IPS-15b (cell line): ENCODE measurements around the gene KIF18B.

ENCODE experiments used
- H3K27me3 ChIP-seq: one replicate; pipeline ENCODE4 v1.6.1; 2013; ENCODE audit warnings: low read length; ENCODE audit not compliant: control insufficient read depth, insufficient read depth
- H3K36me3 ChIP-seq: one replicate; pipeline ENCODE4 v1.6.1; 2013; ENCODE audit warnings: low read length; ENCODE audit not compliant: control insufficient read depth, insufficient read depth
- H3K4me1 ChIP-seq: one replicate; pipeline ENCODE4 v1.6.1; 2013; ENCODE audit warnings: mild to moderate bottlenecking, low read length; ENCODE audit not compliant: control insufficient read depth, insufficient read depth
- H3K4me3 ChIP-seq: one replicate; pipeline ENCODE4 v1.5.1; 2013; ENCODE audit warnings: low read depth, low read length
- H3K9ac ChIP-seq: one replicate; pipeline ENCODE4 v1.6.1; 2013; ENCODE audit warnings: low read depth, mild to moderate bottlenecking, low read length
- H3K9me3 ChIP-seq: one replicate; pipeline ENCODE4 v1.6.1; 2013; ENCODE audit warnings: mild to moderate bottlenecking, low read length; ENCODE audit not compliant: control insufficient read depth, insufficient read depth

The KIF18B gene

DNA sequence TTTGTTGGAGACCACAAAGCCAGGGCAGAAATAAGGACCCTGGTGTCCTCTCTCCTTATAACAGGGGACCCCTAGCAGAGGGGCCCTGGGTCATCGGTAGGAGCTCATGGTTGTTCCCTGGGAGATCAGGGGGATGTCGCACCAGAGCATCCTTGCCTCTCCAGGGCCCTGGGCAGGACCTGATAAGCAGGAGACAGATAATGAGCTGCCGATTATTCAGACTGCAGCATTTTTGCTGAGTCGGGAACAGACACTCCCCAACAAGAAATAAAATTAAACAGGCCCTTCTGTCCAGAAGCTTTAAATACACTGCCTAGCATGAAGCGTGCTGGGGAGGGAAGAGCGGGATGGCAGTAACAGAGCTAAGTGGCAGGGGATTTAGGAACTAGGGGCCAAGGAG, 16.9 kb downstream of the KIF18B start:
- H3K4me1 ChIP-seq: no peaks in the 10 kb centered on the region
- H3K9ac ChIP-seq: no peak overlapping the region
- no peaks in the 10 kb centered on the region for H3K27me3 ChIP-seq
- peaks cover 75% of the 10 kb centered on the region for H3K36me3 ChIP-seq
- no peak overlapping the region for H3K4me3 ChIP-seq
- no peaks in the 10 kb centered on the region for H3K9me3 ChIP-seq

DNA sequence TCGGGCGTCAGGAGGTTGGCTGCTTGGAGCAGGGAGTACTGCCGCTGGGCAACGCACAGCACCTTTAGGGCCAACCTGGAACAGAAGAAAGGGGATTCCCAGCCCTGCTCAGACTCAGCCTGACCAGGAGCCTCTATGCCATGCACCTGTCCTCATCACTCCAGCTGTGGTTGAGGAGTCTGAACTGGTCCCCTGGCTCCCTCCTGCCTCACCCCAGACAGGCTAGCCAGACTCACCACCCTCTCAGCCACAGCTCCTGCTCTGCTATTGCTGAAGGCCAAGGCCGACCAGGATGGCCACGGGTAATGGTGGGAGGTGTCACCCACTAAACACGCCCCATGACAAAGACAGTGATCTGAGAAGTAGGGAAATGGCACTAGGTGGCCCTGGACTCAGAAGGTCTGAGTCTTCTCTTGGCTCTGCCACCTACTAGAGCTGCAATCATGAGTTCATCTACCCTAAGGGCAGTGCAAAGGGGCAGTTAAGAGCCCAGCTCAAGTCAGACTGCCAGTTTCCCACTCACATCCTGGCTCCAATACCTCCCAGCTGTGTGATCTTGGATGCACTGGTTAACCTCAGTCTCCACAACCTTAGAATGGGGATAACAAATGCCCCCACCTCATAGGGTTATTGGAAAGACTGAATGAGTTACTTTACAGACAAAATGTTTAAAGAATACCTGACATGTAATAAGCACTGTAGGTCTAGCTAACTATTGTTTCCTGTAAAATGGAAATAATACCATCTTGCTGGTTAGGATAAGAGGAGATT, 18.4 kb downstream of the KIF18B start:
- H3K36me3 ChIP-seq: peaks cover 59% of the 10 kb centered on the region
- no peaks in the 10 kb centered on the region for H3K9me3 ChIP-seq

DNA sequence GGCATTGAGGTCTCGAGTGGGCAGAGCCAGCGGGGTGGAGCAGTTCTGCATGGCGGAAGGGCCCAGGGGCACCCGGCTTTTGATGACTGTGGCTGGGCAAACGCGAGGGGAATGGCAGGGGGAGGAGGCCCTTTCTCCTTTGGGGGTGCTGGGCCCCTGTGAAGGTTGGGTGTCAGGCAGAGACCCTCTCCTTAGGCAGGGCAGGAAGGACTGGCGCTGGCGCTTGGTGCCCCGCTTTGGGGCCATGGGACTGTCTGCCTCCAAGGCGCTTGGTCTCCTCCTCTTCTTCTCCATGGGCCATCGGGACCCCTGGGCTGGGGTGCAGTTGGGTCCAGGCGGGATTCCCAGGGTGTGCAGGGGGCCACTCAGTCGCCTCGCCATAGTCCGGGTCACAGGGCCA, 19.4 kb downstream of the KIF18B start:
- Histone ChIP-seq H3K4me3 (no peak overlapping the region), H3K36me3 (peaks cover 51% of the 10 kb centered on the region), H3K9ac (no peak overlapping the region), H3K9me3 (no peaks in the 10 kb centered on the region), H3K27me3 (no peaks in the 10 kb centered on the region), H3K4me1 (no peaks in the 10 kb centered on the region)

More for the DNA sequence above, 18.4 kb downstream of the KIF18B start:
- H3K4me3 ChIP-seq: no peak overlapping the region
- no peak overlapping the region for H3K9ac ChIP-seq
- H3K4me1 ChIP-seq: no peaks in the 10 kb centered on the region
- no peaks in the 10 kb centered on the region for H3K27me3 ChIP-seq

DNA sequence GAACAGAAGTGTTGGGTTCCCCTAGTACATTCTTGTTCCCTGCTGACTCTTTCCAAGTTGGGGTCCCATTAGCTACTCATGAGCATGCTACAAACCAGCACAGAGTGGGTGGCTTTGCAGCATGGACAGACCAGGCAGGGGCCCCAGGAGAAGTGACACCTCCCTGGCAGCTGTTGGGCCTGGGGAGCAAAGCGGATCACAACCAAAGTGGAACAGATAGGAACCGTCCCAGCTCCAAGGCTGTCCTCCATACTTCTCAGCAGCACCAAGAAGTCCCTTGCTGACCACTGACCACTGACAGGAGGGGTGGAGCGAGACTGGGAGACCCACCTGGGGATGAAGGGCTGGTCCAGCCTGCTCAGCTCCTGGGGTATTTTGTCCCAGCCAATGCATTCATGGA, 19.9 kb downstream of the KIF18B start:
- Histone ChIP-seq H3K27me3 (no peaks in the 10 kb centered on the region), H3K4me3 (no peak overlapping the region), H3K9me3 (no peaks in the 10 kb centered on the region), H3K4me1 (no peaks in the 10 kb centered on the region), H3K36me3 (peaks cover 47% of the 10 kb centered on the region), H3K9ac (no peak overlapping the region)

DNA sequence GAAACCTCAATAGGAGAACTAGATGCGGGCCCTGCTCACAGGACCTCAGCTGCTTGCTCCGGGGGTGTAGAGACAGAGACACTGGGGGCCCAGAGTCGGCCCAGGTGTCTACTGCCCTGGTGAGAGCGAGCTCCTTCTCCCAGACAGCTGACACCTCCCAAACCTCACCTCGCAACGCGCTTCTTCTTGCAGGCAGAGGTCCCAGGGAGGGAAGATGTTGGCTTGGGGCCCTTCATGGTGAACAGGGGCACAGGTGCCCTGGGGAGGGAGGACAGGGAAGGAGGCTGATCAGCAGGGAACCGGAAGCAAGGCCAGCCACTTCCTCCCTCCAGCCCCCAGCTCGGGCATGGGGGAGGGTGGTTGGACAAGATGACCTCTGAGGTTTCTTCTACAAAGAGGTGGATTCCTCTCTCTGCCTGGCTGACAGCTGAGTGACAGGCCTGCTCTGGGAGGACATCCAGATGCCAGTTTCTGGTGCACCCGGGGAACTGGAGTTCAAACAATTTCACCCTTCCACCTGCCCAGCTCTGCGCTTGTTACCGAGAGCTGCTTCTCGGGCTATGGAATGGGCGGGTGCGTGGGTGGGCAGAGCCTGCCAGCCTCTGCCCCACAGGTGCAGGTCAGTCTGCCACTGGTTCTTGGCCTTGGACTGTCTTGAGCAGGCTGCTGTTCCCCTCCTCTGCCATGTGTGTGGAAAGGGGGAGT, 20.6 kb downstream of the KIF18B start:
- no peaks in the 10 kb centered on the region for H3K27me3 ChIP-seq
- H3K36me3 ChIP-seq: peaks cover 39% of the 10 kb centered on the region
- H3K4me3 ChIP-seq: no peak overlapping the region
- H3K9me3 ChIP-seq: no peaks in the 10 kb centered on the region
- no peaks in the 10 kb centered on the region for H3K4me1 ChIP-seq
- H3K9ac ChIP-seq: no peak overlapping the region

DNA sequence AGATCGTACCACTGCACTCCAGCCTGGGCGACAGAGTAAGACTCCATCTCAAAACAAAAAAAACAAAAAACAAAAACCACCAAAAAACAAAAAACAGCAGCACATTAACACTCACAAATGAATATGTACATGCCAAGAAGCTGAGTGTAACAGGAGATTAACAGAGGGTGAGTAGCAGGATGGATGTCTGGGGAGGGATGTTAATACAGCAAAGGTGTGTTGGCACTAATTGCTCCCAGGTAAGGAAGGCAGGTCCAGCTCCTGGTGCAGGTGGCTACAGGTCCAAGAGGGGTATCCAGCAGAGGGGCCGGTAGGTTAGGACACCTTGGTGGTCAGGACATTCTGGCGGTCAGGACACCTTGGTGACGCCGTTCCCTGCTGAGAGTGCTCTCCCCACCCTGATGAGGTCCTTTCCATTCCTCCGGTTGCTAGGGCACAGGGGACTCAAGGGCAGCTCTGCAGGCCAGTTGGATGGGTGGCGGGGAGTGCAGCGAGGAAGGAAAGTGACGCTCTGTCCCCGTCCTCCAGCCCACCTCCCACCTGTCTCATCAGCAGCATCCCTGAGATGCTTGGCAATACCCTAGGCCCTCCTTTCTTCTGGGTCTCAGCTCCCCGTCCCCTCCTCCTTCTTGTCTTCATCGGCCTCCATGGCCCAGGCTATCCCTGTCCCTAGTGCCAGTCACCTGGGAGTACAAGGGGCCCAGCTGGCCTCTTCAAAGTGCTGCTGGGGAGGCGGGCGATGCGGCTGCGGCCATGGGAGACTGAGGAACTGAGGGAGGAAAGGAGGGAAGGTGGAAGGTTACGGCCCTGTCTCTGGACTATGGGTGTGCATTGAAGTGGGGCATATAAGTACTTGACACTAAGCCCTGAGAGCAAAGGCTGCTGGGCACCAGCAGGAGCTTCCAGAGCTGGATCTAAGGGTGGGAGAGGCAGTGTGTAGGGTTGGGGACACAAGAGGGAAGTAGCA, 21.6 kb downstream of the KIF18B start:
- Histone ChIP-seq H3K27me3 (no peaks in the 10 kb centered on the region), H3K36me3 (peaks cover 32% of the 10 kb centered on the region), H3K9me3 (no peaks in the 10 kb centered on the region), H3K4me1 (peaks cover 3% of the 10 kb centered on the region), H3K4me3 (no peak overlapping the region), H3K9ac (no peak overlapping the region)

DNA sequence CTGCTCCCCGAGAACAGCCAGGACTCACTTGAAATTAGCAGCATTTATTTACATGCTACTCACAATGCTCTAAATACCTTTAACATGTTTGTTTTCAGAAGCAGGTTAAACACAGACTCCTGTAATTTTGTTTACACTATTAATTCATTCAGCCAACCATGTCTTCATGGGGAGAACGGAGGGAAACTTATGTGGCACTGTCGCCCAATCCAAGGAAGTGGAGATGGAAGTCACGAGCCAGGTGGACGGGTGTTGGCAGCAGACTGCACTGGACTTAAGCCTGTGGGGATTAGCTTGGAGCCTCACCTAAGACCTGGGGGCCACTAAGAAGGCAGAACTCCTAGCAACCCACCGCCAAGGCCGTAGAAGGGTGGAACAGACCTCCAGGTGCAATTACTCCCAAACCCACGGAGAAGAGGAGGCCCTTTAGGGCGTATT, 23.4 kb downstream of the KIF18B start:
- H3K4me3 ChIP-seq: no peak overlapping the region
- H3K9ac ChIP-seq: peak overlapping the region; percentile 24
- H3K9me3 ChIP-seq: no peaks in the 10 kb centered on the region
- H3K27me3 ChIP-seq: peaks cover 6% of the 10 kb centered on the region
- peaks cover 20% of the 10 kb centered on the region for H3K36me3 ChIP-seq
- H3K4me1 ChIP-seq: peaks cover 13% of the 10 kb centered on the region

DNA sequence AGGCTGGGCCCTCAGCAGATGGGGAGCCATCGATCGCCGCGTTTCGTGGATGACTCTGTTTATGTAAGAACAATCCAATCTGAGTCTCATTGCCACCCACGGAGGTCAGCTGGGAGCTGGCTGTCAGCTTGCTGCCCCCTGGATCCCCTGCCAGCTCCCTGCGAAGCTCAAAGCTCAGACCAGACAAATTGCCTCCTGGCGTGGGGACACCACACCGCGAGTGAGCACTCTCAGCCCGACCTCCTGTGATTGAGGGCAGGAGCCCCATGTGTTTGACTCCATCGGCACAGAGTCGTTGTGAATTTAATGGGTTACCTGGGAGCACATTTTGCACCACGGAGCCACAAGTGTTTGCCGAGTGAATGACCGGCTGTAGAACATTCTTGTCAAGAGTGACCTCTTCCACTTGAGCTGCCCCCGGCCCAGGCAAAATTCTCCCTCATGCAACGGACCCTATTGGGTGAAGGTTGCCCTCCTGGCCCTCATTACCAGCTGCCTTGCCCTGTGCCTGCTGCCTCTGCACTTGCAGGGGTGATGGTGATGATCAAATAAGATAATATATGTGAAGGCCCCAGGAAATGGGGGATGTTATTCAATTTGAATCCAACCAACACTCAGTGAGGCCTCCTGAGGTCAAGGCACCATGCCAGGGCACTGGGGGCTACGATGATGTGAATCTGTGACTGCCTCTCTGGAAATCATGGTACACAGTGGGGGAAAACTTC, 24.7 kb downstream of the KIF18B start:
- Histone ChIP-seq H3K9me3 (no peaks in the 10 kb centered on the region), H3K4me3 (no peak overlapping the region), H3K27me3 (peaks cover 6% of the 10 kb centered on the region), H3K4me1 (peaks cover 13% of the 10 kb centered on the region), H3K9ac (no peak overlapping the region), H3K36me3 (peaks cover 8% of the 10 kb centered on the region)

DNA sequence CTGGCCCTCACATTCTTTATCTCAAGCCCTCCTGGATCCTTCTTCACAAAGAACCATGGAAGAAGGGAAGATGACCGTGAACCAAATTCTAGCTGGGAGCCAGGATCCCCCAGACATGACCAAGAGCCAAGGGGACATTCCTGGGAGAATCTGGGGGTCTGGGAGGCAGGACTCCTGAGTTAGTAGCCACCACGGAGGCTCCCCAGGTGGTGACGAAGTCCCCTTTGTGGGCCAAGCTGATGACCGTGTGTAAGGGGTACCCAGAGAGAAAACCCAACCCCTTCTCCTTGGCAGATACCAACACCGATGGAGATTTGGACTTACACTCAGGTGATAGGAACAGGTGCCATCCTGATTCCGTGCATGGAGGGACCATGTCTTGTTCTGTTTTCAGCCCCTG, 25.4 kb downstream of the KIF18B start:
- no peaks in the 10 kb centered on the region for H3K9me3 ChIP-seq
- H3K9ac ChIP-seq: no peak overlapping the region
- H3K4me3 ChIP-seq: no peak overlapping the region
- peaks cover 4% of the 10 kb centered on the region for H3K36me3 ChIP-seq
- peaks cover 13% of the 10 kb centered on the region for H3K4me1 ChIP-seq
- peaks cover 6% of the 10 kb centered on the region for H3K27me3 ChIP-seq

DNA sequence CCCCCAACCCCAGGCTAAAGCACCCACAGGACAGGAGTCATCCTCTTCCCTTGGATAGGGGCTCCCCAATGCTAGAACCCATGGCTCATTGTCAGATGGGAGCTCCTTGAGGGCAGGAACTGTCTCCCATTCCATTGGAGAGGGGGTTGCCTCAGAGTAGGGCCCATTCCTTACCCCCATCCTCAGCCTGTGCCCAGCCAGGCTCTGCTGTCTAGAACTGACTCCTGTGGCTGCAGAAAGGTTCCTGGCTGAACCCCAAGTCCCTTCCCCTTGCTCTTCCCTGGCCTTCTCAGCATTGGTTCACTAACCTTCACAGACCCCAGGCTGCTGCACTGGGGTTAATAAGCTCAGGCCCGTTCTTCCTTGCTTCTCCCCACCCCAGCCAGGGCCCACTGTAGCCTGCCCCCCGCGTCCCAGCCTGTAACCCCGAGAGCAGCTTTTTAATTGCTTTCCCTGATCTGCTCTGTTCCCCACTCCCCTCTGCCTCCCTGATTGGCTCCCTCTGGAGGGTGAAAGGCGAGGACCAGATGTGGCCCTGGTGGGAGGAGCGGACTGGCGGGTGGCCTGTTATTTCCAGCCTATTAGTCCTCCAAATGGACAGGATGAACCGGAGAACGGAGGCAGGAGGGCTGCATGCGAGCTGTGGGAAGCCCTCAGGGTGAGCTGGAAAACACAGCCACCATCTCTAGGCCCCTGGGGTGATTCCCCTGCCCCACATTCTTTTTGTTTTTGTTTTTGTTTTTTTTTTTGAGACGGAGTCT, 26.3 kb downstream of the KIF18B start:
- H3K4me3 ChIP-seq: no peak overlapping the region
- peaks cover 13% of the 10 kb centered on the region for H3K4me1 ChIP-seq
- H3K27me3 ChIP-seq: peaks cover 6% of the 10 kb centered on the region

More for the DNA sequence above, 26.3 kb downstream of the KIF18B start:
- Histone ChIP-seq H3K36me3 (no peaks in the 10 kb centered on the region), H3K9ac (no peak overlapping the region), H3K9me3 (no peaks in the 10 kb centered on the region)
